Measurements from ENCODE around the gene SCYL3. TPM values are rescaled to one million over a fixed set of nuclear protein-coding genes. Genes with fewer than 3 reads are reported as not detected.
"Not testable (repeated sequence)": the region's sequence is repeated elsewhere in the genome, so short reads cannot be mapped to it uniquely, and the experiment has no call there.

Gene SCYL3
- total RNA-seq, 2 donors from 2014 or later = 14.2 to 16.3 TPM

GRCh38 chr1:169872906-169873305 is 20.8 kb downstream of the SCYL3 start:
- no peaks in the 10 kb centered on the region for H3K9me3 Mint-ChIP-seq
- peaks cover 63% of the 10 kb centered on the region for H3K36me3 Mint-ChIP-seq
- H3K27ac Mint-ChIP-seq = no peak overlapping the region
- H3K27me3 Mint-ChIP-seq = no peaks in the 10 kb centered on the region
- no peak overlapping the region for H3K4me3 Mint-ChIP-seq
- ATAC-seq (no peak), DNase-seq (ENCODE audit: low spot score) (no peak)
- peaks cover 0 to 2% of the 10 kb centered on the region in 2 donors for H3K4me1 Mint-ChIP-seq (ENCODE audit: low read depth in 2 of 2)

- H3K4me1 Mint-ChIP-seq (ENCODE audit: low read depth in 2 of 2); H3K4me3 Mint-ChIP-seq; H3K27ac Mint-ChIP-seq; H3K27me3 Mint-ChIP-seq; H3K9me3 Mint-ChIP-seq; ATAC-seq; DNase-seq (ENCODE audit: low spot score): not testable (repeated sequence)
- H3K36me3 Mint-ChIP-seq = peaks cover 63% of the 10 kb centered on the region
Measured at GRCh38 chr1:169871988-169872387, 21.7 kb downstream of the SCYL3 start.

- H3K4me1 Mint-ChIP-seq (ENCODE audit: low read depth in 2 of 2) = peaks cover 0 to 8% of the 10 kb centered on the region in 2 donors
- H3K36me3 Mint-ChIP-seq = peaks cover 68% of the 10 kb centered on the region
- no peaks in the 10 kb centered on the region for H3K27me3 Mint-ChIP-seq
- H3K4me3 Mint-ChIP-seq = no peak overlapping the region
- H3K27ac Mint-ChIP-seq = no peak overlapping the region
- no peak for DNase-seq (ENCODE audit: low spot score)
- ATAC-seq = no peak
- no peaks in the 10 kb centered on the region for H3K9me3 Mint-ChIP-seq
Measured at GRCh38 chr1:169869426-169869825, 24.3 kb downstream of the SCYL3 start.

GRCh38 chr1:169868978-169869377 is 24.7 kb downstream of the SCYL3 start:
- no peak for DNase-seq (ENCODE audit: low spot score)
- ATAC-seq = no peak
- Mint-ChIP-seq H3K27me3 (no peaks in the 10 kb centered on the region), H3K9me3 (no peaks in the 10 kb centered on the region), H3K36me3 (peaks cover 67% of the 10 kb centered on the region), H3K27ac (no peak overlapping the region), H3K4me3 (no peak overlapping the region), H3K4me1 (ENCODE audit: low read depth in 2 of 2) (peaks cover 0 to 6% of the 10 kb centered on the region in 2 donors)

GRCh38 chr1:169867012-169867675 is 26.6 kb downstream of the SCYL3 start:
- H3K27me3 Mint-ChIP-seq = no peaks in the 10 kb centered on the region
- H3K27ac Mint-ChIP-seq = no peak overlapping the region
- no peak for DNase-seq (ENCODE audit: low spot score)
- no peak for ATAC-seq
- H3K4me3 Mint-ChIP-seq = no peak overlapping the region
- peaks cover 0 to 6% of the 10 kb centered on the region in 2 donors for H3K4me1 Mint-ChIP-seq (ENCODE audit: low read depth in 2 of 2)
- H3K9me3 Mint-ChIP-seq = no peaks in the 10 kb centered on the region
- peaks cover 57% of the 10 kb centered on the region for H3K36me3 Mint-ChIP-seq

GRCh38 chr1:169866577-169866976 is 27.1 kb downstream of the SCYL3 start:
- no peak for DNase-seq (ENCODE audit: low spot score)
- Mint-ChIP-seq H3K4me1 (ENCODE audit: low read depth in 2 of 2) (peaks cover 0 to 6% of the 10 kb centered on the region in 2 donors), H3K4me3 (no peak overlapping the region), H3K36me3 (peaks cover 51% of the 10 kb centered on the region), H3K9me3 (no peaks in the 10 kb centered on the region), H3K27me3 (no peaks in the 10 kb centered on the region), H3K27ac (no peak overlapping the region)
- ATAC-seq = no peak

- DNase-seq (ENCODE audit: low spot score); H3K4me1 Mint-ChIP-seq (ENCODE audit: low read depth in 2 of 2); ATAC-seq; H3K27me3 Mint-ChIP-seq; H3K27ac Mint-ChIP-seq; H3K4me3 Mint-ChIP-seq; H3K9me3 Mint-ChIP-seq: not testable (repeated sequence)
- H3K36me3 Mint-ChIP-seq = peaks cover 48% of the 10 kb centered on the region
Measured at GRCh38 chr1:169864531-169864930, 29.2 kb downstream of the SCYL3 start.

- Mint-ChIP-seq H3K9me3 (no peaks in the 10 kb centered on the region), H3K27me3 (no peaks in the 10 kb centered on the region), H3K36me3 (peaks cover 32% of the 10 kb centered on the region), H3K4me3 (no peak overlapping the region), H3K4me1 (ENCODE audit: low read depth in 2 of 2) (peaks cover 5 to 9% of the 10 kb centered on the region in 2 donors), H3K27ac (no peak overlapping the region)
- DNase-seq (ENCODE audit: low spot score) (no peak), ATAC-seq (no peak)
Measured at GRCh38 chr1:169860750-169861149, 32.9 kb downstream of the SCYL3 start.

- Mint-ChIP-seq H3K4me1 (ENCODE audit: low read depth in 2 of 2) (peaks cover 5 to 6% of the 10 kb centered on the region in 2 donors), H3K27me3 (no peaks in the 10 kb centered on the region), H3K4me3 (no peak overlapping the region), H3K9me3 (no peaks in the 10 kb centered on the region), H3K36me3 (peaks cover 26% of the 10 kb centered on the region), H3K27ac (no peak overlapping the region)
- no peak for DNase-seq (ENCODE audit: low spot score)
- ATAC-seq = no peak
Measured at GRCh38 chr1:169860187-169860586, 33.5 kb downstream of the SCYL3 start.

GRCh38 chr1:169859001-169859400 is 34.7 kb downstream of the SCYL3 start:
- DNase-seq (ENCODE audit: low spot score) = no peak
- Mint-ChIP-seq H3K27ac (no peak overlapping the region), H3K4me3 (no peak overlapping the region), H3K27me3 (no peaks in the 10 kb centered on the region), H3K9me3 (no peaks in the 10 kb centered on the region), H3K4me1 (ENCODE audit: low read depth in 2 of 2) (peaks cover 5 to 6% of the 10 kb centered on the region in 2 donors), H3K36me3 (peaks cover 21% of the 10 kb centered on the region)
- no peak for ATAC-seq

- Mint-ChIP-seq H3K27me3 (no peaks in the 10 kb centered on the region), H3K4me3 (no peak overlapping the region), H3K4me1 (ENCODE audit: low read depth in 2 of 2) (peaks cover 5 to 6% of the 10 kb centered on the region in 2 donors), H3K27ac (no peak overlapping the region), H3K36me3 (peaks cover 24% of the 10 kb centered on the region), H3K9me3 (no peaks in the 10 kb centered on the region)
- DNase-seq (ENCODE audit: low spot score) = no peak
- ATAC-seq = no peak
Measured at GRCh38 chr1:169858467-169858866, 35.2 kb downstream of the SCYL3 start.

GRCh38 chr1:169853341-169853740 is 40.4 kb downstream of the SCYL3 start:
- Mint-ChIP-seq H3K27me3 (no peaks in the 10 kb centered on the region), H3K36me3 (peaks cover 19% of the 10 kb centered on the region), H3K4me1 (ENCODE audit: low read depth in 2 of 2) (peaks cover 0 to 2% of the 10 kb centered on the region in 2 donors), H3K9me3 (no peaks in the 10 kb centered on the region), H3K4me3 (no peak overlapping the region), H3K27ac (no peak overlapping the region)
- ATAC-seq (no peak), DNase-seq (ENCODE audit: low spot score) (no peak)

- H3K36me3 Mint-ChIP-seq = peaks cover 28% of the 10 kb centered on the region
Measured at GRCh38 chr1:169849346-169850022, 44.2 kb downstream of the SCYL3 start.

GRCh38 chr1:169848456-169848855 is 45.2 kb downstream of the SCYL3 start:
- Mint-ChIP-seq H3K4me3 (no peak overlapping the region), H3K27me3 (no peaks in the 10 kb centered on the region), H3K36me3 (peaks cover 31% of the 10 kb centered on the region), H3K4me1 (ENCODE audit: low read depth in 2 of 2) (no peaks in the 10 kb centered on the region), H3K27ac (no peak overlapping the region), H3K9me3 (no peaks in the 10 kb centered on the region)
- ATAC-seq (no peak), DNase-seq (ENCODE audit: low spot score) (no peak)

More at GRCh38 chr1:169849346-169850022, 44.2 kb downstream of the SCYL3 start:
- H3K27me3 Mint-ChIP-seq = no peaks in the 10 kb centered on the region
- no peak overlapping the region for H3K4me3 Mint-ChIP-seq
- ATAC-seq (no peak), DNase-seq (ENCODE audit: low spot score) (no peak)
- no peaks in the 10 kb centered on the region for H3K9me3 Mint-ChIP-seq
- H3K4me1 Mint-ChIP-seq (ENCODE audit: low read depth in 2 of 2) = no peaks in the 10 kb centered on the region
- no peak overlapping the region for H3K27ac Mint-ChIP-seq

Data from natural killer cell treated with Interleukin-12 subunit alpha and Interleukin-12 subunit beta and Interleukin-15 and Interleukin-18, amount 100 ng/mL, for 72 hours (primary cell).